GM21619 (cell line): ENCODE measurements around the gene KLF4.

Experiments used
- ATAC-seq: cut with Tn5 transposase; IDR thresholded peaks from one replicate; pipeline ENCODE4 v1.9.1; 2021; ENCODE audit not compliant: unreplicated experiment

KLF4 gene

GRCh38 chr9:107488375-107489143, 1.0 kb downstream of the KLF4 start:
- no peak for ATAC-seq

- no peak for ATAC-seq
These were observed 1.8 kb downstream of the KLF4 start for GRCh38 chr9:107487521-107488374.

DNA sequence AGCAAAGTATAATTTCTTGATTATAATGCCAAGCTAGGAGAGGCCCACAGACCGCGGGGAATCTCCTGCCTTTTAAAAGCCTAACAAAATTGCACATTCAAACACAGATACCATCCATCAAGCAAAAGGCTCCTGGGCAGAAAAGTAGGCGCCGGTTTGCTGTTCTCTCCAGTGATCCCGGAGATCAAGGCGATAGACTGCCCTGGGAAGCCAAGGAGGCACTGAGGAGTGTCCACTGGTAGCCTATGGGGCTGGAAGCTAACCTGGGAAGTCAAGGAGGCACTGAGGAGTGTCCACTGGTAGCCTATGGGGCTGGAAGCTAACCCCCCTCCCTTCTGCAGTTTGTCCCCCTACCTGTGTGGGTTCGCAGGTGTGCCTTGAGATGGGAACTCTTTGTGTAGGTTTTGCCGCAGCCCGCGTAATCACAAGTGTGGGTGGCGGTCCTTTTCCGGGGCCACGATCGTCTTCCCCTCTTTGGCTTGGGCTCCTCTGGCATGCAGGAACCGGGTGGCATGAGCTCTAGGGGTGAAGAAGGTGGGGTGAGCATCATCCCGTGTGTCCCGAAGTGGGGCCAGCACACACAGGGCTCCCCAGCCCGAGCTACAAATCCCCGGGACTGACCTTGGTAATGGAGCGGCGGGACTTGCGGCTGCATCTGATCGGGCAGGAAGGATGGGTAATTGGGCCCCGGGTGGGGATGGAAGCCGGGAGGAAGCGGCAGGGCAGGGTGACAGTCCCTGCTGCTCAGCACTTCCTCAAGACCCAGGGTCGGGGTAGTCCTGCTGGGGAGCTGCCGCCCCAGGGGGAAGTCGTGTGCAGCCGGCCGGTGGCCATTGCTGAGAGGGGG, 2.7 kb downstream of the KLF4 start:
- no peak for ATAC-seq

GRCh38 chr9:107485458-107486043, 4.0 kb downstream of the KLF4 start:
- no peak for ATAC-seq

DNA sequence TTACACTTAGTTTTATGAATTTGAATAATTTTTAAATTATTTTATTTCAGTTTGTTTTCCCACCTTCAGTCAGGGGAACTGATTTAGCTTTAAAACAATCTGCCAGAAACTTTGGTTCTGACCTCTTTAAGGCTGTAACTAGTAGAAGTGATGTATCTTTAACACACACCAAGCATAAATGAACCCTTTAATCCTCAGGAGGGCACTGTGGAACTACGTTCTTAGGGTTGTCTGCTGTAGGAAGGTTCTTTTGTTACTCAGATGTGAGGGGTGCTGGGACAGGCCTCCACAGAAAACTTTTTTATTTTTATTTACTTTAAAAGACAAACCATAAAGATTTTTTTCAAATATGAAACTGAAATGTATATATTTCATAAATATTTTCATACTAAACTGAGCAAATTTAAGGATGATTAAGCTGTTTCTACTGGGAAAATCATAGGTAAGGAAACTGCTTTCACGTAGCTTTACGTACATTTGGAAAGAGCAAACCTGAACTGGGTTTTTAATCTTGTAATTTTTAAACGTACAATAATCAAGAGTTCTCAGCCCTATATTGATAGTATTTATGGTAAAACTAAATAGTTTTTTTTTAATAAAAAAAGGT, 5.3 kb downstream of the KLF4 start:
- ATAC-seq: peak; percentile 56

GRCh38 chr9:107483666-107484065, 5.9 kb downstream of the KLF4 start:
- no peak for ATAC-seq

DNA sequence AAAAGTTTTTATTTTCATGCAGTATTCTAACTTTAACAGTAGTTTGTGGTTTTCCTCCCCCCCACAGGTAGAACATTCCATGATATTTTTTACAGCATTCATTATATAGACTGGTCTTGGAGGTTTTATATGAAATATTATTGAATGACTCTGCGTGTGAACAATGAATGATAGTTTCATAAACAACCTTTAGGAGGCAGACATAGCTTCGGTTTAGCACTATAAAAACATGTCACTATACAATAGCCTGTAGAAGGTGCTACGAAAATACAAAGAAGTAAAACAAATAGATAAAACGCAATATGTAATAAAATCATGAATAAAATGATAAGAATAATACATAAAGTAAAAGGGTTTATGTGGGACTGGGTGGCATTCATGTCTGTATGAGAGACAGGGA, 8.5 kb downstream of the KLF4 start:
- no peak for ATAC-seq

- ATAC-seq: no peak
These were observed 9.2 kb downstream of the KLF4 start for GRCh38 chr9:107480386-107480789.

- ATAC-seq: no peak
These were observed 10.8 kb downstream of the KLF4 start for GRCh38 chr9:107478805-107479204.

DNA sequence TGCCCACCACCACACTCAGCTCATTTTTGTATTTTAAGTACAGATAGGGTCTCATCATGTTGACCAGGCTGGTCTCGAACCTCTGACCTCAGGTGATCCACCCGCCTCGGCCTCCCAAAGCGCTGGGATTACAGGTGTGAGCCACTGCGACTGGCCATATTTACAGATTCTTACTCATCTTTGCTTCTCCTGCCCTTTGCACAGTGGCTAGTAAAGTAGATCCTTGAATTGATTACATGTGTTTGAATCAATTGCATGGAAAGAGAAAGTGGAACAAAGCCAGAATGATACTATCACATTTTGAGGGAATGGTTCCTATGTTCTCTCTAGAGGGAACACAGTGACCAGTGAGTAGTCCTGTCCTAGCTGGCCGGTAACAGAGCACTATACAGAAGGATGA, 15.4 kb downstream of the KLF4 start:
- no peak for ATAC-seq

DNA sequence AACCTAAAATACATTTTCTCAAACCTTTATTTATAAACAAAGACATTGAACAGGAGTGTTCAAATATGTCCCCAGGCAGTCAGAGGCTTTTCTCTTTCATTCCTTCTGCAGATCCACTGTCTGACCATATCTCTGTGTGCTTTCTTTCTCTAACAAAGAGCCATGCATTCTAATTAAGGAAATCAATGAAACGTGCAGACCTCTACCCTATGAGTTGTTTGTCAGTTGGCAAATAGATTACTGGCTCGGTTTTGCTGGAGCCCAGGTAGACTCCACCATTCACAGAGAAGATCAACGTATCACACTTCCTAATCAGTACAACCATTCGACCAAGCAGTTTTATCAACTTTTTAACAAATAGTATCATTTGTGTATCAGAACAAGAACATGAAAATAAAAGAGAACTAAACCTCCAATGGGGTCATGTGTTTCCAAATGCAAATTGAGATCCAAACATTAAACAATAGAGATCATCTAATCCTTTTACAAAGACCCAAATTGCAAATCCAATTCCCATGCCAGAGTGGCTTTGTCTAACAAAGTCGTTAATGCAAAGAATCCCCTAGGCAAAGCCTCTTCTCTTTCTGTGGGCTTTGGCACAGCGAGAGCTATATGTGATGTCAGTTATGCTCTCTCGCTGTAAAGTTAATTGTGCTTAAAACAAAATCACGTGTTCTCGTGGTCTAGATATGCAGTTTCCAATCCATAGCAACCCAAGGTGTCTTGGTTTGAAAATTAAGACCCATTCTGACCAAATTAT, 16.8 kb downstream of the KLF4 start:
- no peak for ATAC-seq

DNA sequence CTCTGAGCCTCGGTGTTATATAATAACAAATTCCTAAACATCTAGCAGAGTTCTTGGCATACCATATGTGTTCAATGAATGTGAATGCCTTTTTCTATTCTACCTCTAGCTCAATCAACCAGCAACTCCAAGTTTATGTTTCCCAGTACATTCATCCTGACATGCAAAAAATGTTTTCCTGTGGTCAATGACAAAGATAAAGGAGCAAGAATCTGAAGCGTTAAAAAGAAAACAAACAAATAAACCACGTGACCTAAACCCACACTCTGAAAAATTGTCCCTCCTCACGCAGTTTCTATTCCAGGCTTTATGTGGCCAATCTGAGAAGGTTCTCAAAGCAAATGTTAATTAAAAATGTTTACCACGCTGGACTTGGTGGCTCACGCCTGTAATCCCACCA, 18.0 kb downstream of the KLF4 start:
- no peak for ATAC-seq

- no peak for ATAC-seq
These were observed 22.2 kb downstream of the KLF4 start for GRCh38 chr9:107467416-107467815.

DNA sequence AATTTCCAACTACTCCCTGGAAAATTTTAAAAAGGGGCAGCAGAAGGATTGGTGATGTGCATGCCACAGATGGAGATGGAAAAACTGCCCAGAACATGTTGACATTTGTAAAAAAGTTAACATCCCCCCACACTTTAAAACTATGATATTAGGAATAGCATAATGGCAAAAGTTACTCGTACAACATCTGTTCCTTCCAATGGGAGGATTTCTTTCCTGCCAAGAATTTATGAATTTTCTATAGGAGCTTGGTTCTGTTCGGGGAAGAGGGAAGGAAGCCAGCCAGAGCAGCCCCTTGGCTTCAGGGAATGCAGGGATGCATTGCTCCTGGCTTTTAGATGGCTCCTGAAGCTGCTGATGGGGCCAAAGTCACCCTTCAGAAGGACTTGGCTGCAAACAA, 22.7 kb downstream of the KLF4 start:
- no peak for ATAC-seq

- no peak for ATAC-seq
These were observed 23.8 kb downstream of the KLF4 start for GRCh38 chr9:107465467-107466451.

DNA sequence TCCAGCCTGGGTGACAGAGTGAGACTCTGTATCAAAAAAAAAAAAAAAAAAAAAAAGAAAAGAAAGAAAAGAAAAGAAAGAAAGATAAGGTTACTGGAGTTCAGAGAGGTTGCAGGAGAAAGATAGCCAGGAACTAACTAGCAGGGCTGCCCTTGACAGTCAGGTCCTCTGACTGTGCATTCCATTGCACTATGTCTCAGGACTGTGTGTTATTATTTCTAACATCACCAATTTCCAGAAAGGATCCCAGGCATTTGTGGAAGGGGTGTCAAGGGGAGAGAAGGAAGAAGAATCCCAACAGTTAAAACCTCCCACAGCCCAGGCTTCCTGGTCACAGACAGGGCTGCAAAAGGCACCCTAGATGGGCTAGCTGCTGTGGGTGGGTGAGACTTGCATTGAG, 25.1 kb downstream of the KLF4 start:
- no peak for ATAC-seq

DNA sequence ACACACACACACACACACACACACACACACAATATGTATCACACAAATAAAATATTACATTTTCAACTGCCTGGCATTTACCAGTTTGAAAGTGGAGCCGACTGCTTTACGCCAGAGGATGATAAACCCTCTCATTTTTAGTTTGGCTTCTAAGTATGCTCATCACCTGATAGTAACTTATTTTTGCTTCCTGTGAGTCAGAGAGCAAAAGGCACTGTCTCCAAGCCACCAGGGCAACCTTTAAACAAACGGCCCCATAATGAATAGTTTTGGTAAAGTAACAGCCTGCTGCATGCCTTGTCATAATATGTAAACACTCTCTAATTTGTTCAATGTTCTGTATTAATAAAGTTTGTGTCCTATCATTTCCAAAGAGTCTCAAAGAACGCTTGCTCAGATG, 26.9 kb downstream of the KLF4 start:
- no peak for ATAC-seq

GRCh38 chr9:107460153-107461023, 29.2 kb downstream of the KLF4 start:
- no peak for ATAC-seq
